Measurements from ENCODE around the gene RAP1A.

GRCh38 chr1:111618961-111619634 is 491 bp upstream of the RAP1A start:
- TF ChIP-seq ZBTB33 (IDR thresholded peaks at IDR 0.05; ENCODE audit: borderline replicate concordance, low read depth) (no peak), CTCF (IDR thresholded peaks at IDR 0.05) (no peak), SIN3A (IDR thresholded peaks at IDR 0.05; ENCODE audit: borderline replicate concordance, low read depth, low read length) (no peak)
- TF ChIP-seq, protein P1, sequence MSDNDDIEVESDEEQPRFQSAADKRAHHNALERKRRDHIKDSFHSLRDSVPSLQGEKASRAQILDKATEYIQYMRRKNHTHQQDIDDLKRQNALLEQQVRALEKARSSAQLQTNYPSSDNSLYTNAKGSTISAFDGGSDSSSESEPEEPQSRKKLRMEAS (IDR thresholded peaks at IDR 0.05; ENCODE audit: low read depth): no peak; the same call in 1 of the 2 replicates
